Measurements from ENCODE around the gene SMC1B. TPM values are rescaled to one million over a fixed set of nuclear protein-coding genes. Genes with fewer than 3 reads are reported as not detected.

SMC1B gene
- total and polyA plus RNA-seq, 4 donors: 0.08 to 0.14 (median 0.11) TPM; not detected in 1

DNA sequence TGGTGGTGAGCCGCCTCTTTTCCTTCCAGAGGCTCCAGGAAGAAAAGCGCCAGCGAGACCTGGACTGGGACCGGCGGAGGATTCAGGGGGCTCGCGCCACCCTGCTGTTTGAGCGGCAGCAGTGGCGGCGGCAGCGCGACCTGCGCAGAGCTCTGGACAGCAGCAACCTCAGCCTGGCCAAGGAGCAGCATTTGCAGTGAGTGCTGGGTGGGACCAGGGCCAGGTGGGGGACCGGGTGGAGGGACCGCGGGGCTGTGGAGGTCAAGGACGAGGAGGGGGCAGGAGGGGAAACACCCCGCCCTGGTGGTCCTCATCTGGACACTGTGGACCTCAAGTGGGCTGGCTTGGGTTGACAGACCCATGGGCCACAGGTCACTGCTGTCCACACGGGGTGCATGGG lies 17.5 kb upstream of the SMC1B start:
- Histone ChIP-seq H3K27me3 (ENCODE audit: control insufficient read depth, insufficient read depth, low read length) (peaks cover 5% of the 10 kb centered on the region), H3K36me3 (ENCODE audit: control insufficient read depth, insufficient read depth, low read length) (peaks cover 3% of the 10 kb centered on the region)

DNA sequence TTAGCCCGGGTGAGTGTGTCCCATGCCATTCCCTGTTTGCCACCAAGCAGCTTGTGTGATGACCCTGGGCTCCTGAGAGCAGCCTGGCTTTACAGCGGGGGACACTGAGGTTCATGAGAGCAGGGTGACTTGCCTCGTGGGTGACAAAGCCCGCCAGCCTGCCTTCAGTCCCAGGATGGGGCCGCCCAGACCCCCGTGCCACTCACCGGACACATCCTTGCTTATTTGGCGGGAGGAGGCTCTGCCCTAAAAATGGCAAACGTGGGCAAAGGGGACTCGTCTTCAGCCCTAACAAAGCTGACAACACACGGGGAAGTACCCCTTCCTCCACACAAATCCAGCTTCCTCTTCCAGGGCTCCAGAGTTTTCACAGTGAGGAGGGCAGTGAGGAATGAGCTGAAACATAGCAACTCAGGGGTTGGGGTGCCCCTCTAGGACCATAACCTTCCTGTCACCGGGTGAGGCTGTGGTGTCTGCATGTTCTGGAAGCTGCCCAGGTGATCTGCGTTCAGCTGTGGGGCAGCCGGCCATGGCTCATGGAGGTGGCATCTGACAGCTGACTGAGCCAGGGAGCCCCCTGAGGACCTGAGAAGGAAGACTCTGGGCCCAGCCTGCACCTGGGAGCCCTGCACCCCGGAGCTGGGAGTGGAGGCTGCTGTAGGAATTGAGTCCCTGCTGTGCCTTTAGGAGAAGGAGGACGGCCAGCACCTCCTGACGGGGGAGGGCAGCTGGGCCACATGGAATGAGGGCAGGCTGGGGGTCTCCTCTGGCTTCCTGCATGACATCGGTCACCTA lies 16.8 kb upstream of the SMC1B start:
- Histone ChIP-seq H3K27me3 (ENCODE audit: control insufficient read depth, insufficient read depth, low read length) (peaks cover 5% of the 10 kb centered on the region), H3K4me1 (ENCODE audit: control insufficient read depth, insufficient read depth, low read length) (peaks cover 15% of the 10 kb centered on the region), H3K9me3 (ENCODE audit: control insufficient read depth, insufficient read depth, low read length) (no peaks in the 10 kb centered on the region), H3K36me3 (ENCODE audit: control insufficient read depth, insufficient read depth, low read length) (peaks cover 3% of the 10 kb centered on the region), H3K4me3 (ENCODE audit: low read depth, low read length) (no peak overlapping the region), H3K27ac (ENCODE audit: low read depth, low read length) (no peak overlapping the region)
- 89% methylated on average over 17 of the region's 18 CpGs for WGBS (ENCODE audit: insufficient coverage)
- no peak for DNase-seq (ENCODE audit: low read depth in 4 of 6, low spot score in 6 of 6)

More for the DNA sequence above, 17.5 kb upstream of the SMC1B start:
- Histone ChIP-seq H3K27ac (ENCODE audit: low read depth, low read length) (no peak overlapping the region), H3K4me3 (ENCODE audit: low read depth, low read length) (no peak overlapping the region), H3K9me3 (ENCODE audit: control insufficient read depth, insufficient read depth, low read length) (no peaks in the 10 kb centered on the region), H3K4me1 (ENCODE audit: control insufficient read depth, insufficient read depth, low read length) (peaks cover 22% of the 10 kb centered on the region)
- WGBS (ENCODE audit: insufficient coverage): 95% methylated on average over 19 of the region's 19 CpGs
- DNase-seq (ENCODE audit: low read depth in 4 of 6, low spot score in 6 of 6): no peak

DNA sequence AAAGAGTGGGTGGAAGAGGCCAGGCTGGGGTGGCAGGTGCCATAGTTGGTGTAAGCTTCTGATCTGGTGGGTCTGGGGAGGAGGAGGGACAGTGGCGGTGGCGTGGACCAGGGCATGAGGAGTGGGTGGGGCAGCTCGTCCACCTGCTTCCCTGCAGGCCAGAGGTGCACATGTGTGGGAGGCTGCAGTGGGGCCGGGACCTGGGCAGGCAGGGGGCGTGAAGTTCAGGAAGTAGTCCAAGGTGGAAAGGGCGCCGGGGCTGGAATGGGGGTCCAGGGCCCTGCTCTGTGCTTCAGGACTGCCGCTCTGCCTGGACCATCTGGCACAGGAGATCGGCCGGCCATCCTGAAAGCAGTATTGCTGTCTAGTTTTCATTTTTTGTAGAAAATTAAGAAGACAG lies 16.0 kb upstream of the SMC1B start:
- H3K27ac ChIP-seq (ENCODE audit: low read depth, low read length): no peak overlapping the region
- peaks cover 3% of the 10 kb centered on the region for H3K36me3 ChIP-seq (ENCODE audit: control insufficient read depth, insufficient read depth, low read length)
- no peaks in the 10 kb centered on the region for H3K9me3 ChIP-seq (ENCODE audit: control insufficient read depth, insufficient read depth, low read length)
- 89% methylated on average over 7 of the region's 10 CpGs for WGBS (ENCODE audit: insufficient coverage)
- no peak for DNase-seq (ENCODE audit: low read depth in 4 of 6, low spot score in 6 of 6)
- no peak overlapping the region for H3K4me3 ChIP-seq (ENCODE audit: low read depth, low read length)
- peaks cover 10% of the 10 kb centered on the region for H3K4me1 ChIP-seq (ENCODE audit: control insufficient read depth, insufficient read depth, low read length)
- peaks cover 5% of the 10 kb centered on the region for H3K27me3 ChIP-seq (ENCODE audit: control insufficient read depth, insufficient read depth, low read length)

DNA sequence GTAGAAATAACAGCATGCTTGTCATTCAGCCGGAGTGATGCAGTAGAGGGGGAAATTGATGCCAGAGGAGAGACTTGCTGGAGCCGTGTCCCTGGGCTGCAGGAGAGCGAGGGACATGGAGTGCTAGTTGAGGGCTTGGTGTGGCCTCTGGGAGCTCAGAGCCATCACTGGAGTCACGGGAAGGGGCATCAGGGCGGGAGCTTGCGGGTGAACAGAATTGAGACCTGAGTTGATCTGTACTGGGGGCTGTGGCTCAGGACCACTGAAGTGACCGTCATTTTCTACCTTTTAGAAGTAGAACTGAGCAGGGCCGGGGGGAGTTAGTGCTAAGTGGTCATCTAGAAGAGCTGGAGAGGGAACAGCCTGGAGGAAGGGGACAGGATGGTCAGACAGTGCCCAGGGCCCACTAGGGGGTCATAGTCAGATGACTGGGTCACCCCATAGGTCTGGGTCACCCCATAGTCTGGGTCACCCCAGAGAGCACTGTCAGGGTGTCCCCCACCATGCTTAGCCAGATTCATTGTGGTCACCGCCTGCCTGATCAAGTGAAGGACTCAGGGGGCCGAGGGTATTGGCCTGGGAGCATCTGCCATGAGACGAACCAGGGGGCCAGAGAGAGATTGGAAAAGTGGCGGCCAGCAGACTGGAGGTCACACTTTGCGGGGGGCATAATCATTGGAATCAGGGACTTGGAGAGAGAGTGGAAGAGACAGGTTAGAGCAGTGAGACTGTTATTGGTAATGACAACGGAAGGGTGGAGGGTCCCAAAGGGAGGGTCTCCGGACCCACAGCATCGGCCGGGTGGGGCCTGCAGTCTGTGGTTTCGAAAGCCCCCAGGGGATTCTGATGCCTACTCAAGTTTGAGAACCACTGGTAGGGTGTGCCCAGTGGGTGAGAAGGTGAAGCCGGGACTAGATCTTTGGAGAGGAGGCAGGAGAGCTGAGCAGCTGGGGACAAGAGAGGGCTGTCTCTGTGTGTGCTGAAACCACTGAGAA lies 15.3 kb upstream of the SMC1B start:
- DNase-seq (ENCODE audit: low read depth in 4 of 6, low spot score in 6 of 6): no peak
- H3K9me3 ChIP-seq (ENCODE audit: control insufficient read depth, insufficient read depth, low read length): no peaks in the 10 kb centered on the region
- peaks cover 3% of the 10 kb centered on the region for H3K36me3 ChIP-seq (ENCODE audit: control insufficient read depth, insufficient read depth, low read length)
- peaks cover 7% of the 10 kb centered on the region for H3K4me1 ChIP-seq (ENCODE audit: control insufficient read depth, insufficient read depth, low read length)
- H3K4me3 ChIP-seq (ENCODE audit: low read depth, low read length): no peak overlapping the region
- H3K27me3 ChIP-seq (ENCODE audit: control insufficient read depth, insufficient read depth, low read length): peaks cover 5% of the 10 kb centered on the region
- WGBS (ENCODE audit: insufficient coverage): 90% methylated on average over 19 of the region's 19 CpGs
- no peak overlapping the region for H3K27ac ChIP-seq (ENCODE audit: low read depth, low read length)

DNA sequence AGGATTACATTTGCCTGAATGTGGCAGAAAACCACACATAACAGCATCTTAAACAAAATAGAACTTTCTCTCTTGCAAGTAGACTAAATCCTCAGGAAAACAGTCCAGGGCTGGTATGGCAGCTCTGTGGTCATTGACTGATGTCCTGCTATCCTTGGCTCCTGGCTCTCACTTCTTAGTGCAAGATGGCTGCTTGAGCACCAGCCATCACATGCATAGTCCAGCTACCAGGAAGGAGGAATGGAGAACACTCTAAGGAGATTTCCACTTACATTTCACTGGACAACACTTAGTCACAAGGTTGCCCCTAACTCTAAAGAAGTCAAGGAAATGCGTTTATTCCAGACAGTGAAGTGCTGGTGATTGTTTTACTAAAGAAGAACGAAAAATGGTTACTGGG lies 13.7 kb upstream of the SMC1B start:
- Histone ChIP-seq H3K4me1 (ENCODE audit: control insufficient read depth, insufficient read depth, low read length) (peaks cover 7% of the 10 kb centered on the region), H3K9me3 (ENCODE audit: control insufficient read depth, insufficient read depth, low read length) (no peaks in the 10 kb centered on the region), H3K27ac (ENCODE audit: low read depth, low read length) (no peak overlapping the region), H3K36me3 (ENCODE audit: control insufficient read depth, insufficient read depth, low read length) (peaks cover 3% of the 10 kb centered on the region), H3K4me3 (ENCODE audit: low read depth, low read length) (no peak overlapping the region), H3K27me3 (ENCODE audit: control insufficient read depth, insufficient read depth, low read length) (peaks cover 5% of the 10 kb centered on the region)
- DNase-seq (ENCODE audit: low read depth in 4 of 6, low spot score in 6 of 6): no peak
- WGBS (ENCODE audit: insufficient coverage): no CpG with 5 or more reads among the region's 2 CpGs

DNA sequence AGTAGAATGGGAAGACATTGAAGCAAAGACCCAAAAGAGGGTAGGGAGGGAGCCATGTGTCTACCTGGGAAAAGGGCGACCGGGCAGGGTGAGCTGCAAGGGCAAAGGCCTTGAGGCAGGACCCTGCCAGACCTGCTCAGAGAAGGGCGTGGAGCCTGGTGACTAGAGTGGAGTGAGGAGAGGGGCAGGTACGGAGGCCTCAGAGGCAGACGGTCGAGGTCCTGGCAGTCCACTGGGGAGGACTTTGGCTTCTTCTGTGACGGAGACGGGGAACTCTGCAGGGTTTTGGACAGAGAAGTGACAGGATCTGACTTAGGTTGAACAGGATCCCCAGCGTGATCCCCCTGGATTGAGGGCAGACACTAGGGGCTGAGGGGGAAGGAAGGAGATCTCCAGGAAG lies 13.0 kb upstream of the SMC1B start:
- Histone ChIP-seq H3K9me3 (ENCODE audit: control insufficient read depth, insufficient read depth, low read length) (no peaks in the 10 kb centered on the region), H3K36me3 (ENCODE audit: control insufficient read depth, insufficient read depth, low read length) (peaks cover 3% of the 10 kb centered on the region), H3K27ac (ENCODE audit: low read depth, low read length) (no peak overlapping the region), H3K27me3 (ENCODE audit: control insufficient read depth, insufficient read depth, low read length) (peaks cover 5% of the 10 kb centered on the region), H3K4me3 (ENCODE audit: low read depth, low read length) (no peak overlapping the region), H3K4me1 (ENCODE audit: control insufficient read depth, insufficient read depth, low read length) (peaks cover 7% of the 10 kb centered on the region)
- DNase-seq (ENCODE audit: low read depth in 4 of 6, low spot score in 6 of 6): no peak
- 97% methylated on average over 9 of the region's 9 CpGs for WGBS (ENCODE audit: insufficient coverage)

DNA sequence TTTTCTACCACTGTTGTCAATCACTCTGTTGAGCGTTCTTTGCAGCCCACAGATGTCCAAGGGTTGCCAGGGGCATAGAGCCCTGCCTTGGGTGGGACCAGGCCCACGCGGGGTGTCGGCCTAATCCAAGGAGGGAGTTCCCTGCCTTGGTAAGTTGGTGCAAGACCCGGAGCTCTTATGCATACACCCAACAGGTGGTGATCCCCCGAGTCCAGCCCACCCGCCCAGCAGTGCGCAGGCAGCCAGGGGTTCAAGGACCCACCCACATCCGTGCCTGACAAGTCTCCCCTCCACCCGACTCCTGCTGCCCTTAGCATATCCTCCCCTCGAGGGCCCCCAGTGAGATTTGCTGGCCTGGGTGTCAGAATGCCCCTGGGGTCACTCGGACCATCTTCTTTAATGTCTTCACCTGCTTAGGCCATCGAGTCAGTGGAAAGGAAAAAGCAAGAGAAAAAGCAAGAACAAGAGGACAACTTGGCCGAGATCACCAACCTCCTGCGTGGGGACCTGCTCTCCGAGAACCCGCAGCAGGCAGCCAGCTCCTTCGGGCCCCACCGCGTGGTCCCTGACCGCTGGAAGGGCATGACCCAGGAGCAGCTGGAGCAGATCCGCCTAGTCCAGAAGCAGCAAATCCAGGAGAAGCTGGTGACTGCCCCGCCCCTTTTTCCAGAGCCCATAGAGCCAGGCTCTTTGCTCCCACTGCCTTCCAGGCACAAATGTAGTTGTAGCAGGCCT lies 12.3 kb upstream of the SMC1B start:
- Histone ChIP-seq H3K4me1 (ENCODE audit: control insufficient read depth, insufficient read depth, low read length) (peaks cover 7% of the 10 kb centered on the region), H3K9me3 (ENCODE audit: control insufficient read depth, insufficient read depth, low read length) (no peaks in the 10 kb centered on the region), H3K36me3 (ENCODE audit: control insufficient read depth, insufficient read depth, low read length) (peaks cover 3% of the 10 kb centered on the region), H3K27me3 (ENCODE audit: control insufficient read depth, insufficient read depth, low read length) (peaks cover 5% of the 10 kb centered on the region), H3K4me3 (ENCODE audit: low read depth, low read length) (no peak overlapping the region), H3K27ac (ENCODE audit: low read depth, low read length) (no peak overlapping the region)
- no peak for DNase-seq (ENCODE audit: low read depth in 4 of 6, low spot score in 6 of 6)
- WGBS (ENCODE audit: insufficient coverage): 93% methylated on average over 22 of the region's 23 CpGs

DNA sequence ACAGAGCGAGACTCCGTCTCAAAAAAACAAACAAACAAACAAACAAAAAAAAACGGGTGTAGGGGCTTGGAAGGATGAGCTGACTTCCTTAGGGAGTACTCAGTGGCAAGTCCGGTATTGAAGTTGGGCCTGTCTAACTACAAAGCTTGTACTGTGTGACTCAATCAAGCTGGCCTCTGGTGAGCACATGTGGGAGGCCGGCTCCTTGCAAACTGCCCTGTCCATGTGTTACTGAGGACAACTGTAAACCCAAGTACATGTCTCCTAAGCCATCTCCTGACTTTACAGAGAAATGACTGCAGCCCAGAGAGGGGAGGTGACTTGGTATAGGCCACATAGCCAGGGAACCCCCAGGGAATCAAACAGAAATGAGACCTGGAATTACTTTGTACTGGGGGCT lies 11.7 kb upstream of the SMC1B start:
- no peak overlapping the region for H3K4me3 ChIP-seq (ENCODE audit: low read depth, low read length)
- DNase-seq (ENCODE audit: low read depth in 4 of 6, low spot score in 6 of 6): no peak
- 85% methylated on average over 2 of the region's 5 CpGs for WGBS (ENCODE audit: insufficient coverage)
- H3K36me3 ChIP-seq (ENCODE audit: control insufficient read depth, insufficient read depth, low read length): no peaks in the 10 kb centered on the region
- no peaks in the 10 kb centered on the region for H3K9me3 ChIP-seq (ENCODE audit: control insufficient read depth, insufficient read depth, low read length)
- H3K27ac ChIP-seq (ENCODE audit: low read depth, low read length): no peak overlapping the region
- peaks cover 7% of the 10 kb centered on the region for H3K4me1 ChIP-seq (ENCODE audit: control insufficient read depth, insufficient read depth, low read length)
- peaks cover 5% of the 10 kb centered on the region for H3K27me3 ChIP-seq (ENCODE audit: control insufficient read depth, insufficient read depth, low read length)

DNA sequence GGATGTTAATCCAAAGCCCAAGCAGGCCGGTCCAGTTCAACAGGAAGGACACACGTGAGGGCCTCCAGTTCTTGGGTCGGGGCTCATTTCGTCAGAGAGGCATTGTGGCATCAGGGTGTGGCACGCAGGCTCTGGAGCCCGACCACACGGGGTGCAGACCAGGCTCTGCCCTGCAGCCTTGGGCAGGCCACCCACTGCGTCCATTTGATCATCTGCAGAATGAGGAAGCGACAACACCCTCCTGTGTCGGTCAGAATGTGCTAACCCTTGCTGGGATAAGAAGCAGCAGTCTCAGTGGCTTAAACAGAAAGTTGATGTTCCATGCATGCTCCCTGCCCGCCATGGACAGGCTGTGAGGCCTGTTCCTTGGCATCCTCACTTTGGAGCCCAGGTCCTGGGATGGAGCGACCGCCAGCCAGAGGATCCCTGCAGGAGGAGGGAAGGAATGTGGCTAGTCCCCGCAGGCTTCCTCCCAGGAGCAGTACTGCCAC lies 10.9 kb upstream of the SMC1B start:
- 80% methylated on average over 11 of the region's 14 CpGs for WGBS (ENCODE audit: insufficient coverage)
- Histone ChIP-seq H3K27me3 (ENCODE audit: control insufficient read depth, insufficient read depth, low read length) (peaks cover 5% of the 10 kb centered on the region), H3K4me3 (ENCODE audit: low read depth, low read length) (no peak overlapping the region), H3K9me3 (ENCODE audit: control insufficient read depth, insufficient read depth, low read length) (no peaks in the 10 kb centered on the region), H3K4me1 (ENCODE audit: control insufficient read depth, insufficient read depth, low read length) (peaks cover 7% of the 10 kb centered on the region), H3K36me3 (ENCODE audit: control insufficient read depth, insufficient read depth, low read length) (no peaks in the 10 kb centered on the region), H3K27ac (ENCODE audit: low read depth, low read length) (no peak overlapping the region)
- no peak for DNase-seq (ENCODE audit: low read depth in 4 of 6, low spot score in 6 of 6)
